Vagina (tissue), 2 donors: Measurements from ENCODE around the gene KRTAP9-1. TPM values are rescaled to one million over a fixed set of nuclear protein-coding genes. Genes with fewer than 3 reads are reported as not detected.
A peak's percentile ranks its signal among the peaks of the same experiment; 100 is the strongest.

ENCODE experiments used
- DNase-seq, 2 donors: peaks; one replicate each; pipeline ENCODE4 v3.0.0-alpha.2; 2017; ENCODE audit errors: extremely low spot score in 2 of 2
- H3K27ac ChIP-seq: fragments of 200-600 bp; sonication (generic); one replicate; pipeline ENCODE4 v1.5.1; 2019
- H3K27me3 ChIP-seq: fragments of 200-600 bp; sonication (generic); one replicate; pipeline ENCODE4 v1.5.1; 2019
- H3K36me3 ChIP-seq, 2 donors: fragments of 200-600 bp; sonication (generic); one replicate each; pipeline ENCODE4 v1.5.1; 2017 to 2019
- H3K4me1 ChIP-seq: fragments of 200-600 bp; sonication (generic); one replicate; pipeline ENCODE4 v1.5.1; 2019
- H3K4me3 ChIP-seq, 2 donors: fragments of 200-600 bp; sonication (generic); 1 replicate in 1 of 2; 2 replicates in 1 of 2; pipeline ENCODE4 v1.5.1; 2016 to 2019
- H3K9me3 ChIP-seq: fragments of 200-600 bp; sonication (generic); one replicate; pipeline ENCODE4 v1.5.1; 2019
- POLR2A ChIP-seq, 2 donors: fragments of 450-650 bp; IDR thresholded peaks; one replicate each; pipeline ENCODE4 v1.6.1; 2017; ENCODE audit warnings: antibody characterized with exemption in 2 of 2, mild to moderate bottlenecking in 2 of 2, moderate library complexity in 2 of 2
- POLR2AphosphoS5 ChIP-seq, 2 donors: sonication (generic); formaldehyde crosslinking; IDR thresholded peaks; one replicate each; pipeline ENCODE4 v1.9.0; 2017; ENCODE audit warnings: antibody characterized with exemption in 2 of 2, mild to moderate bottlenecking in 2 of 2, low read depth in 1 of 2; ENCODE audit not compliant: insufficient read depth in 1 of 2
- intact Hi-C: fragments of 100-400 bp; cut with DNase I; formaldehyde crosslinking; loops from one replicate; pipeline ENCODE4 v1.15.1; 2023
- total RNA-seq: library from RNA; depleted of rRNA; stranded (reverse); fragments of >200 nt; gene quantifications from one replicate; pipeline ENCODE4 v1.2.3, GENCODE V29; 2016
- TF ChIP-seq, protein P1 (sequence below), 3 experiments: fragments of 450-650 bp in 2 of 3; fragments of 200-600 bp in 1 of 3; sonication (generic) in 1 of 3; IDR thresholded peaks; one replicate each; pipeline ENCODE4 v1.5.1; 2017 to 2019; ENCODE audit warnings: antibody characterized with exemption in 3 of 3, mild to moderate bottlenecking in 2 of 3, moderate library complexity in 2 of 3

The KRTAP9-1 gene
- total RNA-seq, 1 donor from 2014 or later, result not detected

DNA sequence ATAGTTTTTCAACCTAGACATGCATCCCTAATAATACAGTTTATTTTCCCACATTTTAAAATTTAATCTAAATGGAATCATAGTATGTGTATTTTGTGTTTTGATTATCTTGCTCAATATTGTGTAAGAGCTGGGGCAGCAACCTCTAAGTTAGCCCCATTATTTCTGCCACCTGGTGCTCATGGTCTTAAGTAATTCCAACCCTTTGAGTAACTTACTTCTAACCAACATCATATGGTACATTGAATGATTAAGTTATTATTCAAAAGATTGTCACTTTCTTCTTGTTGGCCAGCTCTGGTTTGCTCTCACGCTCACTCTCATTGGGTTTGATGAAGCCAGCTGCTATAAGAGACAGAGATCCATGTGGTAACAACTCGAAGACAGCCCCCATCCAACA, 17.8 kb upstream of the KRTAP9-1 start:
- Histone ChIP-seq H3K27me3 (no peaks in the 10 kb centered on the region), H3K27ac (no peak overlapping the region), H3K4me3 (no peak overlapping the region), H3K9me3 (no peaks in the 10 kb centered on the region), H3K36me3 (no peaks in the 10 kb centered on the region), H3K4me1 (no peaks in the 10 kb centered on the region)
- TF ChIP-seq, protein P1, sequence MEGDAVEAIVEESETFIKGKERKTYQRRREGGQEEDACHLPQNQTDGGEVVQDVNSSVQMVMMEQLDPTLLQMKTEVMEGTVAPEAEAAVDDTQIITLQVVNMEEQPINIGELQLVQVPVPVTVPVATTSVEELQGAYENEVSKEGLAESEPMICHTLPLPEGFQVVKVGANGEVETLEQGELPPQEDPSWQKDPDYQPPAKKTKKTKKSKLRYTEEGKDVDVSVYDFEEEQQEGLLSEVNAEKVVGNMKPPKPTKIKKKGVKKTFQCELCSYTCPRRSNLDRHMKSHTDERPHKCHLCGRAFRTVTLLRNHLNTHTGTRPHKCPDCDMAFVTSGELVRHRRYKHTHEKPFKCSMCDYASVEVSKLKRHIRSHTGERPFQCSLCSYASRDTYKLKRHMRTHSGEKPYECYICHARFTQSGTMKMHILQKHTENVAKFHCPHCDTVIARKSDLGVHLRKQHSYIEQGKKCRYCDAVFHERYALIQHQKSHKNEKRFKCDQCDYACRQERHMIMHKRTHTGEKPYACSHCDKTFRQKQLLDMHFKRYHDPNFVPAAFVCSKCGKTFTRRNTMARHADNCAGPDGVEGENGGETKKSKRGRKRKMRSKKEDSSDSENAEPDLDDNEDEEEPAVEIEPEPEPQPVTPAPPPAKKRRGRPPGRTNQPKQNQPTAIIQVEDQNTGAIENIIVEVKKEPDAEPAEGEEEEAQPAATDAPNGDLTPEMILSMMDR (IDR thresholded peaks at IDR 0.05), result no peak
- TF ChIP-seq POLR2AphosphoS5 (IDR thresholded peaks at IDR 0.05; ENCODE audit: insufficient read depth in 1 of 2, low read depth in 1 of 2) (no peak), POLR2A (IDR thresholded peaks at IDR 0.05) (no peak)
- intact Hi-C loops, result no loop called here
- no peak for DNase-seq

GRCh38 chr17:41176744-41177387, 12.8 kb upstream of the KRTAP9-1 start:
- H3K4me1 ChIP-seq, result peaks cover 4% of the 10 kb centered on the region
- TF ChIP-seq, protein P1 (IDR thresholded peaks at IDR 0.05), result no peak
- TF ChIP-seq POLR2AphosphoS5 (IDR thresholded peaks at IDR 0.05; ENCODE audit: insufficient read depth in 1 of 2, low read depth in 1 of 2) (no peak), POLR2A (IDR thresholded peaks at IDR 0.05) (no peak)
- H3K4me3 ChIP-seq, result no peak overlapping the region
- intact Hi-C loops, result no loop called here
- no peak for DNase-seq
- H3K27me3 ChIP-seq, result no peaks in the 10 kb centered on the region
- H3K27ac ChIP-seq, result no peak overlapping the region
- H3K36me3 ChIP-seq, result no peaks in the 10 kb centered on the region
- no peaks in the 10 kb centered on the region for H3K9me3 ChIP-seq

DNA sequence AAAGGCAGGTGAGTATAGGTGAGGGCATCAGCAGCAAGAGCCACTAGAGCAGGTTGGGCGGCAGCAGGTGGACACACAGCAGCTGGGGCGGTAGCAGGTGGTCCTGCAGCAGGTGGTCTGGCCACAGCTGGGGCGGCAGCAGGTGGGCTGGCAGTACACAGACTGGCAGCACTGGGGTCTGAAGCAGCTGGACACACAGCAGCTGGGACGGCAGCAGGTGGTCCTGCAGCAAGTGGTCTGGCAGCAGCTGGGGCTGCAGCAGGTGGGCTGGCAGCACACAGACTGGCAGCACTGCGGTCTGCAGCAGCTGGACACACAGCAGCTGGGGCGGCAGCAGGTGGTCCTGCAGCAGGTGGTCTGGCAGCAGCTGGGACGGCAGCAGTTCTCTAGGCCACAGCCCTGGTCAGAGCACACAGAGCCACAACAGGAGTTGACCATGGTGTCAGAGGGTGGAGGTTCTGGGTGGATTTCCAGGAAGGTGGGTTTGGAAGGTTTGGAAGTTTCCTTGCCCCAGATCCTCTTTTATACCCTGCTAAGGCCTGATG, 11.9 kb upstream of the KRTAP9-1 start, which contains the start of gene KRTAP4-2:
KRTAP4-2 (minus strand) TSS at position 495 of the 545 bp plus-strand sequence; CDS start at position 438, 57 bp downstream.
- TF ChIP-seq, protein P1 (IDR thresholded peaks at IDR 0.05), result no peak
- TF ChIP-seq POLR2AphosphoS5 (IDR thresholded peaks at IDR 0.05; ENCODE audit: insufficient read depth in 1 of 2, low read depth in 1 of 2) (no peak), POLR2A (IDR thresholded peaks at IDR 0.05) (no peak)
- no peaks in the 10 kb centered on the region for H3K36me3 ChIP-seq
- H3K4me3 ChIP-seq, result no peak within 1 kb of the TSS
- H3K9me3 ChIP-seq, result no peaks in the 10 kb centered on the region
- peaks cover 4% of the 10 kb centered on the region for H3K4me1 ChIP-seq
- H3K27ac ChIP-seq, result peak within 1 kb of the TSS; percentile 44
- intact Hi-C loops, result no loop called here
- no peak for DNase-seq
- no peaks in the 10 kb centered on the region for H3K27me3 ChIP-seq

GRCh38 chr17:41178341-41178740, 11.3 kb upstream of the KRTAP9-1 start:
- no peaks in the 10 kb centered on the region for H3K36me3 ChIP-seq
- TF ChIP-seq, protein P1 (IDR thresholded peaks at IDR 0.05), result no peak
- peak in 1 of 2 donors; percentile 34 for TF ChIP-seq POLR2AphosphoS5 (IDR thresholded peaks at IDR 0.05; ENCODE audit: insufficient read depth in 1 of 2, low read depth in 1 of 2)
- no peak for DNase-seq
- H3K4me1 ChIP-seq, result peaks cover 4% of the 10 kb centered on the region
- intact Hi-C loops, result no loop called here
- H3K27ac ChIP-seq, result peak overlapping the region; percentile 44
- no peaks in the 10 kb centered on the region for H3K9me3 ChIP-seq
- H3K27me3 ChIP-seq, result no peaks in the 10 kb centered on the region
- H3K4me3 ChIP-seq, result no peak overlapping the region
